DMS153 treated with DMSO at 0.1 percent for 48 hours (cell line): ENCODE measurements around the gene MYCT1.

Experiments used
- DNase-seq: peaks from one replicate; lab custom pipeline; 2025; ENCODE audit not compliant: unreplicated experiment; lab: John Stamatoyannopoulos, UW

Gene MYCT1

GRCh38 chr6:152721956-152722355, 24.3 kb downstream of the MYCT1 start:
- DNase-seq, result no peak

GRCh38 chr6:152723398-152723797, 25.7 kb downstream of the MYCT1 start:
- DNase-seq, result no peak

GRCh38 chr6:152726313-152726712, 28.6 kb downstream of the MYCT1 start:
- no peak for DNase-seq

GRCh38 chr6:152727507-152727906, 29.8 kb downstream of the MYCT1 start:
- DNase-seq, result no peak

GRCh38 chr6:152734630-152735029, 36.9 kb downstream of the MYCT1 start:
- no peak for DNase-seq

GRCh38 chr6:152736687-152737273, 39.1 kb downstream of the MYCT1 start:
- no peak for DNase-seq

GRCh38 chr6:152745509-152746171, 47.9 kb downstream of the MYCT1 start:
- DNase-seq, result no peak

- DNase-seq, result no peak
These were observed 48.5 kb downstream of the MYCT1 start for GRCh38 chr6:152746172-152746553.

- DNase-seq, result peak; percentile 1
These were observed 51.1 kb downstream of the MYCT1 start for GRCh38 chr6:152748843-152749242.

- no peak for DNase-seq
These were observed 51.6 kb downstream of the MYCT1 start for GRCh38 chr6:152749336-152749735.

- no peak for DNase-seq
These were observed 53.0 kb downstream of the MYCT1 start, which contains the start of gene VIP for GRCh38 chr6:152750694-152751093. VIP (plus strand) TSS chr6:152750797; CDS start chr6:152752178, 1,381 bp downstream.

- no peak for DNase-seq
These were observed 67.6 kb downstream of the MYCT1 start for GRCh38 chr6:152765331-152765730.

GRCh38 chr6:152769159-152769558, 71.5 kb downstream of the MYCT1 start:
- DNase-seq, result no peak

GRCh38 chr6:152769993-152770392, 72.3 kb downstream of the MYCT1 start:
- DNase-seq, result no peak

- DNase-seq, result no peak
These were observed 73.5 kb downstream of the MYCT1 start for GRCh38 chr6:152771061-152771687.
